Breast epithelium (tissue), 3 donors: ENCODE results near the gene PLEKHM1.

Source experiments
- POLR2A ChIP-seq: fragments of 450-650 bp; IDR thresholded peaks from one replicate; pipeline ENCODE4 v1.6.1; 2016; ENCODE audit warnings: antibody characterized with exemption, mild to moderate bottlenecking, moderate library complexity
- POLR2AphosphoS5 ChIP-seq, 3 donors: sonication (generic); formaldehyde crosslinking; IDR thresholded peaks; one replicate each; pipeline ENCODE4 v1.6.1; 2017; ENCODE audit warnings: antibody characterized with exemption in 3 of 3
- TF ChIP-seq, protein P1 (sequence below), 3 donors: fragments of 450-650 bp; IDR thresholded peaks; one replicate each; pipeline ENCODE4 v1.5.1; 2016 to 2017; ENCODE audit warnings: antibody characterized with exemption in 3 of 3, mild to moderate bottlenecking in 3 of 3, moderate library complexity in 3 of 3

DNA sequence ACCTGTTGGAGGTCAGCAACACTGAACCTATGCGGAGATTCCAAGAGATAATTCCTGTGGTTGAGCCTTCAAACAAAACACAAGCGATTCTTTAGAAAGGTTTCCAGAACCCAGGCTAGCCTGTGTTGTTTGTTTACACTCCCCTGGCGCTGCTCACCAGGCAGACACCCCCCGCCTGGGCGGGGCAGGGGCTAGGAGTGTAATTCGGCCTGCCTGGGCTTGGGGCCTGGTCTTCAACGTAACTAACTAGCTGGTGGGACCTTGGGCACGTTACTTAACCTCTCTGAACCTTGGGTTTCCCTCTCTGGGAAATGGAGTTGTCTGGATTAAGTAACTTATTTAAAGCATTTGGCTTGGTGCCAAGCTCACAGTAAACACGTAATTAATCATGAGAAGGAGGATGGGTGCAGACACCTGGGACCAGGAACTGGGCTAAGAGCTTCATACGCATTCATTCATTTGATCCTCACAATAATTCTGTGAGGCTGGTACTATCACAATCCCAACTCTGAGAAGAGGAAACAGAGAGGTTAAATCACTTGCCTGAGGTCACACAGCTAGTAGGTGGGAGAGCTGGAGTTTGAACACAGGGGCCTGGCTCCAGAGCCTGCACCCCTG lies 50.3 kb downstream of the PLEKHM1 start:
- TF ChIP-seq, protein P1, sequence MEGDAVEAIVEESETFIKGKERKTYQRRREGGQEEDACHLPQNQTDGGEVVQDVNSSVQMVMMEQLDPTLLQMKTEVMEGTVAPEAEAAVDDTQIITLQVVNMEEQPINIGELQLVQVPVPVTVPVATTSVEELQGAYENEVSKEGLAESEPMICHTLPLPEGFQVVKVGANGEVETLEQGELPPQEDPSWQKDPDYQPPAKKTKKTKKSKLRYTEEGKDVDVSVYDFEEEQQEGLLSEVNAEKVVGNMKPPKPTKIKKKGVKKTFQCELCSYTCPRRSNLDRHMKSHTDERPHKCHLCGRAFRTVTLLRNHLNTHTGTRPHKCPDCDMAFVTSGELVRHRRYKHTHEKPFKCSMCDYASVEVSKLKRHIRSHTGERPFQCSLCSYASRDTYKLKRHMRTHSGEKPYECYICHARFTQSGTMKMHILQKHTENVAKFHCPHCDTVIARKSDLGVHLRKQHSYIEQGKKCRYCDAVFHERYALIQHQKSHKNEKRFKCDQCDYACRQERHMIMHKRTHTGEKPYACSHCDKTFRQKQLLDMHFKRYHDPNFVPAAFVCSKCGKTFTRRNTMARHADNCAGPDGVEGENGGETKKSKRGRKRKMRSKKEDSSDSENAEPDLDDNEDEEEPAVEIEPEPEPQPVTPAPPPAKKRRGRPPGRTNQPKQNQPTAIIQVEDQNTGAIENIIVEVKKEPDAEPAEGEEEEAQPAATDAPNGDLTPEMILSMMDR (IDR thresholded peaks at IDR 0.05) = no peak
- TF ChIP-seq POLR2AphosphoS5 (IDR thresholded peaks at IDR 0.05) (peak in 1 of 3 donors; percentile 16), POLR2A (no peak)
